Duodenal mucosa (tissue), 2 donors: ENCODE measurements around the gene MYBPH.

Source experiments
- H3K27ac ChIP-seq: one replicate; pipeline ENCODE4 v1.7.0; 2013; ENCODE audit warnings: low read depth, low read length
- H3K27me3 ChIP-seq, 2 donors: one replicate each; pipeline ENCODE4 v1.7.0; 2013; ENCODE audit warnings: low read length in 2 of 2, control low read depth in 1 of 2; ENCODE audit not compliant: insufficient read depth in 2 of 2, control insufficient read depth in 1 of 2
- H3K36me3 ChIP-seq, 2 donors: one replicate each; pipeline ENCODE4 v1.7.0; 2013; ENCODE audit warnings: low read length in 2 of 2, control low read depth in 1 of 2; ENCODE audit not compliant: insufficient read depth in 2 of 2, control insufficient read depth in 1 of 2
- H3K4me1 ChIP-seq, 2 donors: one replicate each; pipeline ENCODE4 v1.7.0; 2013; ENCODE audit warnings: low read length in 2 of 2, control low read depth in 1 of 2; ENCODE audit not compliant: insufficient read depth in 2 of 2, control insufficient read depth in 1 of 2
- H3K4me3 ChIP-seq, 2 donors: one replicate each; pipeline ENCODE4 v1.7.0; 2013; ENCODE audit warnings: low read length in 2 of 2, low read depth in 1 of 2
- H3K9ac ChIP-seq, 2 donors: one replicate each; pipeline ENCODE4 v1.7.0; 2013; ENCODE audit warnings: low read length in 2 of 2, low read depth in 1 of 2
- H3K9me3 ChIP-seq, 2 donors: one replicate each; pipeline ENCODE4 v1.7.0; 2013; ENCODE audit warnings: low read length in 2 of 2, control low read depth in 1 of 2; ENCODE audit not compliant: control insufficient read depth in 1 of 2

The MYBPH gene

GRCh38 chr1:203149188-203149840 is 26.3 kb downstream of the MYBPH start:
- peaks cover 0 to 6% of the 10 kb centered on the region in 2 donors for H3K4me1 ChIP-seq
- H3K9me3 ChIP-seq = no peaks in the 10 kb centered on the region
- no peak overlapping the region for H3K4me3 ChIP-seq
- H3K27me3 ChIP-seq = peaks cover 0 to 2% of the 10 kb centered on the region in 2 donors
- H3K9ac ChIP-seq = no peak overlapping the region
- no peaks in the 10 kb centered on the region for H3K36me3 ChIP-seq
- H3K27ac ChIP-seq = no peak overlapping the region

DNA sequence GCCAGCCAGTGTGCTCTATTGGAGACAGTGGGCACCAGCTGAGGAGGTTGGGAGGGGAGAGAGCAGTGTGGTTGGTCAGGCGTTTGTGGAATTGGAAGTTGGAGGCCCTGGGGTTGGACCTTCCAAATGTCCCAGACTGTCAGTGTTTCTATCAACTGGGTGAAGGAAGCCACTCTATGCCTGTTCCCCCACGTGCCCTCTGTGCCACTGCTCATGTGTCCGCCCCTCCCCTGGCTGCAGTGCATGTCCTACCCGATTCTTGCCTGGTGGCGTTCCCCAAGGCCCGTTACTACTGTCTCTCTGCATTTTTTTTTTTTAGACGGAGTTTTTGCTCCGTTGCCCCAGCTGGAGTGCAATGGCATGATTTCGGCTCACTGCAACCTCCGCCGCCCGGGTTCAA is 27.0 kb downstream of the MYBPH start:
- Histone ChIP-seq H3K4me1 (peaks cover 0 to 6% of the 10 kb centered on the region in 2 donors), H3K27ac (no peak overlapping the region), H3K4me3 (no peak overlapping the region), H3K36me3 (no peaks in the 10 kb centered on the region), H3K9me3 (no peaks in the 10 kb centered on the region), H3K9ac (no peak overlapping the region), H3K27me3 (no peaks in the 10 kb centered on the region)

DNA sequence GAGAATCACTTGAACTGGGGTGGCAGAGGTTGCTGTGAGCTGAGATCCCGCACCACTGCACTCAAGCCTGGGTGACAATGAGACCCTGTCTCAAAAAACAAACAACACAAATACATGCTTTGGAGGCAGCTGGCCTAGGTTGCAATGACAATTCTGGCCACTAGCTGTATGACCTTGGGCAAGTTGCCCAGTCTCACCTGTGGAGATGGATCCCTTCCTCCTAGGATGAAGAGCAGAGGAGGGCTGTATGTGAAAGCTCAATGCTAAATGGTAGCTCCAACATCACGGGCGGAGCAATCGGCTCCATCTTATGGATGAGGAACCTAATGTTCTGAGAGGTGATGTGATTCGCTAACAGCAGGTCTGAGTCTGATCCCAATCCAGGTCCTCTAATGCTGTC is 27.5 kb downstream of the MYBPH start:
- peaks cover 0 to 6% of the 10 kb centered on the region in 2 donors for H3K4me1 ChIP-seq
- no peaks in the 10 kb centered on the region for H3K36me3 ChIP-seq
- H3K9ac ChIP-seq = no peak overlapping the region
- no peaks in the 10 kb centered on the region for H3K27me3 ChIP-seq
- no peak overlapping the region for H3K4me3 ChIP-seq
- H3K9me3 ChIP-seq = no peaks in the 10 kb centered on the region
- no peak overlapping the region for H3K27ac ChIP-seq

- Histone ChIP-seq H3K4me3 (no peak overlapping the region), H3K9me3 (no peaks in the 10 kb centered on the region), H3K27me3 (no peaks in the 10 kb centered on the region), H3K27ac (no peak overlapping the region), H3K4me1 (peaks cover 0 to 3% of the 10 kb centered on the region in 2 donors), H3K36me3 (no peaks in the 10 kb centered on the region), H3K9ac (no peak overlapping the region)
These were observed 28.2 kb downstream of the MYBPH start for GRCh38 chr1:203147376-203147775.

DNA sequence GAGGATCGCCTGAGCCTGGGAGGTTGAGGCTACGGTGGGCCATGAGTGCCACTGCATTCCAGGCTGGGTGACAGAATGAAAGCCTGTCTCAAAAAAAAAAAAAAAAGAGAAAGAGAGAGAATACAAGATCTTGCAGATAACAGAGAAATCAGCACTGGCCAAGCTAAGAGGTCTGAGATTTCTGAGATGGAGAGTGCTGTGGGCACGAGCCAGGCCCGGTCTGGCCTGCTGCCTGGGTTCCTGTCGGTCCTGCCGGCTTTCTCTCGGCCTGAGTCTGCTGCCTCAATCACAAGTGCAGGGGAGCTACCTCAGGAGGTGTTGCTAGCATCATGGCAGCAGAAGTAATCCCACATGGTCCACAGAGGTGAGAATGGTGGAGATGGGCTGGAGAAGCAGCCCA is 29.1 kb downstream of the MYBPH start:
- no peak overlapping the region for H3K4me3 ChIP-seq
- no peak overlapping the region for H3K27ac ChIP-seq
- no peaks in the 10 kb centered on the region for H3K36me3 ChIP-seq
- no peak overlapping the region for H3K9ac ChIP-seq
- no peaks in the 10 kb centered on the region for H3K9me3 ChIP-seq
- H3K27me3 ChIP-seq = no peaks in the 10 kb centered on the region
- peaks cover 0 to 3% of the 10 kb centered on the region in 2 donors for H3K4me1 ChIP-seq

DNA sequence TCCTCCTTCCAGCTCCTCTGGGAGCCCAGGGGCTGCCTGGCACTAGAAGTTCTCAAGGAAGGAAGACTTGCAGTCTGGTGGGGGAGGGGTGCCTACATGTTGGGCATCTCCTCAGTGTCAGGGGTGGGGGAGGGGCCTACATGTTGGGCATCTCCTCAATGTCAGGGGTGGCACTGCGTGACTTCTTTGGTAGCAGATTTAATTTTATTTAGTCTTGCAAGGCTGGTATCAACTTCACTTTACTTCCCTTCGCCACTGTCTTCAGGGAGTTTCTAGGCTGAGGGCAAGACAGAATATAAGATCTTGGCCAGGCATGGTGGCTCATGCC is 29.6 kb downstream of the MYBPH start:
- no peaks in the 10 kb centered on the region for H3K27me3 ChIP-seq
- no peak overlapping the region for H3K4me3 ChIP-seq
- no peak overlapping the region for H3K27ac ChIP-seq
- H3K36me3 ChIP-seq = no peaks in the 10 kb centered on the region
- no peaks in the 10 kb centered on the region for H3K4me1 ChIP-seq
- no peak overlapping the region for H3K9ac ChIP-seq
- H3K9me3 ChIP-seq = no peaks in the 10 kb centered on the region

GRCh38 chr1:203145321-203146041 is 30.1 kb downstream of the MYBPH start:
- Histone ChIP-seq H3K27ac (no peak overlapping the region), H3K4me1 (no peaks in the 10 kb centered on the region), H3K9ac (no peak overlapping the region), H3K4me3 (no peak overlapping the region), H3K9me3 (no peaks in the 10 kb centered on the region), H3K36me3 (no peaks in the 10 kb centered on the region), H3K27me3 (no peaks in the 10 kb centered on the region)

DNA sequence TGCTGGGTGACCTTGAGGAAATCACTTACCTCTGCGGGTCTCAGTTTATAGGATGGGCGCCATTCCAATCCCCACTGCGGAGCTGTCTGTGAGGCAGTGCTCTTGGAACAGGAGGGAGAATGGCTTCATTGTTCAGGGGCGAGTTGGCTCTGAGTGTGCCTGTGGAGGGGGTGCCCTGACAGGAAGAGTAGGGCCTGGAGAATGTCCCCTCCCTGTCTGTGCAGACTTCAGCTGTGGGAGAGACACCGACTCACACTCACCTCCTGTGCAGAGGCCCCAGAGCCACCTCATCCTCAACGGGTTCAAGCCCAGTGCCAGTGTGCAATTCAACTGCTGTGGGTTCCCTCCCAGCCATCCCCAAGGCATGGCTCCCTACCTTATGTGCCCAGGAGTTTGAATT is 31.0 kb downstream of the MYBPH start:
- Histone ChIP-seq H3K9me3 (no peaks in the 10 kb centered on the region), H3K4me1 (no peaks in the 10 kb centered on the region), H3K36me3 (no peaks in the 10 kb centered on the region), H3K9ac (no peak overlapping the region), H3K4me3 (no peak overlapping the region), H3K27ac (no peak overlapping the region), H3K27me3 (peaks cover 0 to 4% of the 10 kb centered on the region in 2 donors)

DNA sequence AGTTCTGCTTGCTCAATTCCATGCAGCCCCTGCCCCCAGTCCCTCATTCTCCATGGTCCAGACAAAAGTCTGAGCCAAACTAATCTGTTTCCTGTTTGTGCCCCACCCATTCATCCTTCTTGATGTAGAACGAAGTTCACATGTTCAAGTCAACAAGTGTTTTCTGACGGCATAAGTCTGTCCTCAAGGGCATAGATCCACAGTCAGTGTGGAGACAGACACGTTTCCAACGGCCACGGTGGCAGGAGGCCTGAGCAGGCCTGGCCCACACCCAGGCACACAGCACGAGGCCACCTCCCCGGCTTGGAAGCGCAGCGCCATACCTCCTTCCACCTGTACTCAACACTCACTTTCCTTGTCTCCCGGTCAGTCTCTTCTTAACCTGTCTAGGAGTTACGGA is 32.0 kb downstream of the MYBPH start:
- no peaks in the 10 kb centered on the region for H3K4me1 ChIP-seq
- H3K27ac ChIP-seq = no peak overlapping the region
- no peaks in the 10 kb centered on the region for H3K36me3 ChIP-seq
- H3K9me3 ChIP-seq = no peaks in the 10 kb centered on the region
- H3K4me3 ChIP-seq = no peak overlapping the region
- peaks cover 0 to 4% of the 10 kb centered on the region in 2 donors for H3K27me3 ChIP-seq
- no peak overlapping the region for H3K9ac ChIP-seq

DNA sequence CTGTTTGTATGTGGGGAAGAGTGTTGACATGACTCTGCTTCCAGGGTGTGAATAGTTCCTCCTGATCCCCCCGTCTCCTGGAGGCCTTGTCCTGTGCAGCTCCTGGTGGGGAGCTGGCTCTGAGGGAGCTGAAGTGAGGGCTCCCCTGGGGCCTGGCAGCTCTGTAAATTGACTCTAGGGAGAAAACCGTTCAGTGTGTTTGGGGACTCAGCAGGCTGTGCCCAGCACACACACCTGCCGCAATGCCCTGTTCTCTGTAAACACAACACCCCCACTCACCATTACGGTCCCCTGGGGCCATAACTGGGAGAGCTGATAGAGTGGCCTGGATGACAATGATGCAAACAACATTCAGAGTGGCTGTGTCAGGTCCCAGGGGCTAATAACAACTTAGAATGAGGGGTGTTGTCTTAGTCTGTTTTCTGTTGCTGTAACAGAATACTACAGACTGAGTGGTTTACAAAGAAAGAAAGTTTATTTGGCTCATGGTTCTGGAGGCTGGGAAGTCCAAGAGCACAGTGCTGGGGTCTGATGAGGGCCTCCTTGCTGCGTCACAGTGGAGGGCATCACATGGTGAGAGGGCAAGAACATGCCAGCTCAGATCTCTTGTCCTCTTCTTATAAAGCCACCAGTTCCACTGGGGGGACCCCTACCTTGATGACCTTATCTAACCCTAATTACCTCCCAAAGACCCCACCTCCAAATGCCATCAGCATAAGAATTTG is 32.8 kb downstream of the MYBPH start:
- no peaks in the 10 kb centered on the region for H3K9me3 ChIP-seq
- no peaks in the 10 kb centered on the region for H3K36me3 ChIP-seq
- H3K4me3 ChIP-seq = no peak overlapping the region
- no peaks in the 10 kb centered on the region for H3K4me1 ChIP-seq
- no peak overlapping the region for H3K27ac ChIP-seq
- H3K27me3 ChIP-seq = peaks cover 0 to 4% of the 10 kb centered on the region in 2 donors
- H3K9ac ChIP-seq = no peak overlapping the region
